CD4-positive, CD25-positive, alpha-beta regulatory T cell (primary cell): ENCODE measurements around the gene SCN7A. TPM values are rescaled to one million over a fixed set of nuclear protein-coding genes. Genes with fewer than 3 reads are reported as not detected.

Experiments
- ATAC-seq, 2 donors: fragments of 150-1000 bp; cut with Tn5 transposase; one replicate each; pipeline ENCODE4 v1.10.0; 2021; ENCODE audit warnings: low read depth in 2 of 2, moderate number of reproducible peaks in 2 of 2, moderate library complexity in 1 of 2
- DNase-seq, 3 donors: peaks; one replicate each; pipeline versions ENCODE4 v3.0.0 to v3.0.0-alpha.2; 2012 to 2022; ENCODE audit warnings: mixed read lengths in 1 of 3
- H3K27ac ChIP-seq: one replicate; pipeline ENCODE4 v1.7.0; 2013; ENCODE audit warnings: mild to moderate bottlenecking, low read length; ENCODE audit not compliant: insufficient read depth, poor library complexity, severe bottlenecking
- H3K27me3 ChIP-seq: one replicate; pipeline ENCODE4 v1.7.0; 2013; ENCODE audit warnings: low read length; ENCODE audit not compliant: control insufficient read depth, insufficient read depth
- H3K36me3 ChIP-seq: one replicate; pipeline ENCODE4 v1.7.0; 2013; ENCODE audit warnings: mild to moderate bottlenecking, low read length, moderate library complexity; ENCODE audit not compliant: control insufficient read depth, insufficient read depth
- H3K4me1 ChIP-seq: 2 replicates; pipeline ENCODE4 v1.7.0; 2013; ENCODE audit warnings: mild to moderate bottlenecking, low read length; ENCODE audit not compliant: insufficient read depth, control insufficient read depth, poor library complexity, severe bottlenecking
- H3K4me3 ChIP-seq: one replicate; pipeline ENCODE4 v1.7.0; 2013; ENCODE audit warnings: low read depth, mild to moderate bottlenecking, low read length, moderate library complexity
- H3K9me3 ChIP-seq, 2 experiments: 1 replicate in 1 of 2; 2 replicates in 1 of 2; pipeline ENCODE4 v1.7.0; 2013; ENCODE audit warnings: low read length in 2 of 2, mild to moderate bottlenecking in 1 of 2, moderate library complexity in 1 of 2; ENCODE audit not compliant: control insufficient read depth in 2 of 2
- H3K27ac Mint-ChIP-seq, 3 donors: one replicate each; pipeline ENCODE4 v1.8.0; 2020 to 2022; ENCODE audit warnings: mild to moderate bottlenecking in 3 of 3, mixed read lengths in 3 of 3, moderate library complexity in 2 of 3
- H3K27me3 Mint-ChIP-seq: one replicate; pipeline ENCODE4 v1.8.0; 2022; ENCODE audit warnings: mild to moderate bottlenecking, mixed read lengths
- H3K36me3 Mint-ChIP-seq: one replicate; pipeline ENCODE4 v1.8.0; 2020; ENCODE audit warnings: mixed read lengths
- H3K4me1 Mint-ChIP-seq, 4 donors: one replicate each; pipeline ENCODE4 v1.8.0; 2020 to 2022; ENCODE audit warnings: mixed read lengths in 4 of 4, mild to moderate bottlenecking in 1 of 4
- H3K4me3 Mint-ChIP-seq, 4 donors: one replicate each; pipeline ENCODE4 v1.8.0; 2020 to 2022; ENCODE audit warnings: mild to moderate bottlenecking in 4 of 4, mixed read lengths in 4 of 4, moderate library complexity in 3 of 4
- H3K9me3 Mint-ChIP-seq, 7 donors: one replicate each; pipeline ENCODE4 v1.8.0; 2020 to 2022; ENCODE audit warnings: mixed read lengths in 7 of 7, mild to moderate bottlenecking in 3 of 7, moderate library complexity in 2 of 7
- polyA plus RNA-seq, 4 donors: library from polyadenylated mRNA; unstranded; fragments of 300-500 nt; fragmentation: Illumina TruSeq; gene quantifications; one replicate each; pipeline ENCODE4 v1.2.3, GENCODE V29; 2021
- total RNA-seq: library from RNA; stranded (reverse); gene quantifications from one replicate; pipeline ENCODE4 v1.2.3, GENCODE V29; 2022

Gene SCN7A
- total and polyA plus RNA-seq, 5 donors from 2014 or later: not detected

DNA sequence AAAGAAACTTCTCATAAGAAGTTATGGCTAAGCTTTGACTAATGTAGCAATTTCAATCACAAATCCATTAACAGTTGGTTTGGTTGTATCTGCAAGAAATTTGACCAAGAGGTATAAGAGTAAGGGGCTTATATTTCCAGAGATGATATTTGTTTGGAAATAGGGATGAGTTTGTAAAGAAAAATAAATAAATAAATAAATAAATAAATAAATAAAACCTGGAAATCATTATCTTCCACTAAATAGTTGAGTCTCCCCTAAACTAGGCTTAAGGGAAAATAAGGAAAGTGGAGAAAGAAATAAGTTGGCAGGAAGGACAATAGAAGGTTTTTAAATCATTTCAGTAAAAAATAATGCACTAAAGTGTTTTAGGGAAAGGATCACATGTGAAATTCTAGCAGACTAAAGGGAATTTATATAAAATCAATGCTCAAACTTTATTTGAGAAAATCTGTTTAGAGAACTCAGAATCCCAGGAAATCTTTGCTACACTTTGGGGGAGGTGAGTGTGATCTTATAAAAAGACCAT is 23.5 kb upstream of the SCN7A start:
- Histone ChIP-seq H3K4me3 (no peak overlapping the region), H3K36me3 (no peaks in the 10 kb centered on the region), H3K27ac (no peak overlapping the region), H3K4me1 (no peaks in the 10 kb centered on the region), H3K27me3 (no peaks in the 10 kb centered on the region), H3K9me3 (no peaks in the 10 kb centered on the region)
- no peak overlapping the region for H3K4me3 Mint-ChIP-seq
- DNase-seq (no peak), ATAC-seq (no peak)
- no peaks in the 10 kb centered on the region for H3K36me3 Mint-ChIP-seq
- peaks cover 0 to 3% (median 0%) of the 10 kb centered on the region in 7 donors for H3K9me3 Mint-ChIP-seq
- H3K4me1 Mint-ChIP-seq: no peaks in the 10 kb centered on the region
- H3K27ac Mint-ChIP-seq: no peak overlapping the region
- H3K27me3 Mint-ChIP-seq: no peaks in the 10 kb centered on the region

DNA sequence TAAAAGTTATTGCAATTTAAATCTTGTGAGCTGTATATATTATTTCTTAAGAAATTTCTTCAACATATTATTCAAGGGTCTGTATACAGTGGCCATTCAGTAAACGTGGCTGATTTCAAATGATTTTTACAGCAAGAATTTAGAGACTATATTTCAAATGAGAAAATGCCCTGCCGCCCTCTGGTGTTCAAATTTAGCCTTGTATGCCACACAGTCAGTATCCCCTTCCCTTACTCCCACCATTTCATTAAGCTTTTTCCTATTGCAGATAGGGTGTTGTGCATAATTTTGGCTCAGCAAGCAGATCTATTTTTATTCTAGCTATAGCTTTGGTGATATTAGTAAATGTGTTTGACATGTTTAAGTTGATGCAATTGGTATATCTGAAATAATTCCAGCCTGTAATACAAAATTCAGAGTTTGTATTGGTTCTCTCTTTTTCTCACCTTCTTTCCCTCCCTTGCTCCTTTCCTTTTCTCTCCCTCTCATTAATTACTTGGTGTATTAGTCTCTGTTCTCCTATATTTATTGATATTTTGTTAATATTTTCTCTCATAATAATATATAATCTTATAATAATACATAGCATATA is 22.8 kb upstream of the SCN7A start:
- no peaks in the 10 kb centered on the region for H3K36me3 Mint-ChIP-seq
- H3K27me3 Mint-ChIP-seq: no peaks in the 10 kb centered on the region
- Histone ChIP-seq H3K27ac (no peak overlapping the region), H3K9me3 (no peaks in the 10 kb centered on the region), H3K36me3 (no peaks in the 10 kb centered on the region), H3K4me1 (no peaks in the 10 kb centered on the region), H3K4me3 (no peak overlapping the region), H3K27me3 (no peaks in the 10 kb centered on the region)
- DNase-seq: peak in 1 of 3 donors; percentile 2
- H3K9me3 Mint-ChIP-seq: peaks cover 0 to 3% (median 0%) of the 10 kb centered on the region in 7 donors
- H3K27ac Mint-ChIP-seq: no peak overlapping the region
- no peak overlapping the region for H3K4me3 Mint-ChIP-seq
- ATAC-seq: no peak
- no peaks in the 10 kb centered on the region for H3K4me1 Mint-ChIP-seq

DNA sequence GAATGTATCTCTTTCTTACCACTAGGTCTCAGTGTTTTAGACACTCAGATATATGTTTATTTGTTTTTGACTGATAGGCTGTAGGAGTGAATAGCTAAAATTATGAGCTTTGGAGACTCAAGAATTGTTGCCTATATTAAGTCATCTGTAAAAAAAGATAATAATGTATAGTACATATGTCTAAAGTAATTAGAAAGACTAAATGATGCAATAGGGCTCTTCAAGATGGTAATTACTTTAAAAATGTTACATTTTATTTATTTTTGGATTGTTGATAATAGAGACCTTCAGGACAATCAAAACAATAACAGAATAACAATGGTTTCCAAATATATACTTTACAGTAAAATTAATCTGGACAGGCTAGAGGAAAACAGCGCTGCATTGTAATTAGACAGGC is 19.9 kb upstream of the SCN7A start:
- ATAC-seq (no peak), DNase-seq (no peak)
- Mint-ChIP-seq H3K4me3 (no peak overlapping the region), H3K9me3 (peaks cover 0 to 6% (median 2%) of the 10 kb centered on the region in 7 donors), H3K36me3 (no peaks in the 10 kb centered on the region), H3K27ac (no peak overlapping the region), H3K4me1 (no peaks in the 10 kb centered on the region), H3K27me3 (no peaks in the 10 kb centered on the region)
- Histone ChIP-seq H3K4me3 (no peak overlapping the region), H3K27ac (no peak overlapping the region), H3K27me3 (no peaks in the 10 kb centered on the region), H3K36me3 (no peaks in the 10 kb centered on the region), H3K4me1 (no peaks in the 10 kb centered on the region), H3K9me3 (no peaks in the 10 kb centered on the region)

DNA sequence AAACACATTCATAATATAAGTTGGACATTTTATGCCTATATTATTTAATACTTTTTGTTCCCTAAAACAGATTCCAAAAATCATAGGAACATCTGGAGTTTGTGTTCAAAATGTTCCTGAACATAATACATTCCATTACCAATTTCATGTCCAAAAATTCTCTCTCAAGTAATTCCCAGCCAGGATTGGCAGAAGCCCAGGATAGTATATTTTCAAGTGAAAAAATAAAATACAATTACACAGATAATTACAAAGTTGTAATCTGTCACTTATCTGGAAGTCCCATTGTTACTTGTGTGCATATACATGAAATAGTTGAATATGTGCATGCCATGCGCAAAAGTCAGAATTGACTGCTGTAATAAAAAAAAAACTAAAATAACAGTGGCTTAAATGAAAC is 5.2 kb upstream of the SCN7A start:
- Mint-ChIP-seq H3K9me3 (peaks cover 0 to 6% (median 1%) of the 10 kb centered on the region in 7 donors), H3K4me1 (no peaks in the 10 kb centered on the region), H3K4me3 (no peak overlapping the region), H3K27ac (no peak overlapping the region), H3K27me3 (no peaks in the 10 kb centered on the region), H3K36me3 (no peaks in the 10 kb centered on the region)
- H3K27ac ChIP-seq: no peak overlapping the region
- H3K4me3 ChIP-seq: no peak overlapping the region
- ATAC-seq (no peak), DNase-seq (no peak)
- no peaks in the 10 kb centered on the region for H3K4me1 ChIP-seq
- H3K27me3 ChIP-seq: no peaks in the 10 kb centered on the region
- H3K9me3 ChIP-seq: no peaks in the 10 kb centered on the region
- no peaks in the 10 kb centered on the region for H3K36me3 ChIP-seq

DNA sequence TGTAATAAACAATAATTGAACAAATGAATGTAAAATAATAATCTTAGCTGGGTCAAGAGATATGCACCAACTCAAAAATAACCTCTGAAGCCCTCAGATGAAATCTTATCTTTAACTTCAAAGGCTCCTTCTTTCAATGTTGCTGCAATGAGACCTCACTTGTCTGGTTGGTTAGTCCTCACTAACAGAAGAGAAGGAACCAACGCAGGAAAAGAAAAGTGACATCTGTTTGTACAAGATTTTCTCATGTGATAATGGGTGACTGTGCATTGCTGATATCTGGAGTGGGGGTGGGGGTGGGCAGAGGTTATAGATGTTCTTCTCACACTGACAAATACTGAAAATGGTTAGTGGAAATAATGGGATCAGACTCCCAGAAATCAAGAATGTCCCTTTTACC is 2.6 kb downstream of the SCN7A start:
- no peak overlapping the region for H3K27ac ChIP-seq
- Mint-ChIP-seq H3K36me3 (no peaks in the 10 kb centered on the region), H3K27ac (no peak overlapping the region), H3K4me3 (no peak overlapping the region), H3K27me3 (no peaks in the 10 kb centered on the region), H3K9me3 (peaks cover 0 to 3% (median 2%) of the 10 kb centered on the region in 7 donors), H3K4me1 (no peaks in the 10 kb centered on the region)
- H3K4me3 ChIP-seq: no peak overlapping the region
- no peaks in the 10 kb centered on the region for H3K36me3 ChIP-seq
- no peak for ATAC-seq
- DNase-seq: no peak
- H3K27me3 ChIP-seq: no peaks in the 10 kb centered on the region
- no peaks in the 10 kb centered on the region for H3K4me1 ChIP-seq
- H3K9me3 ChIP-seq: no peaks in the 10 kb centered on the region

DNA sequence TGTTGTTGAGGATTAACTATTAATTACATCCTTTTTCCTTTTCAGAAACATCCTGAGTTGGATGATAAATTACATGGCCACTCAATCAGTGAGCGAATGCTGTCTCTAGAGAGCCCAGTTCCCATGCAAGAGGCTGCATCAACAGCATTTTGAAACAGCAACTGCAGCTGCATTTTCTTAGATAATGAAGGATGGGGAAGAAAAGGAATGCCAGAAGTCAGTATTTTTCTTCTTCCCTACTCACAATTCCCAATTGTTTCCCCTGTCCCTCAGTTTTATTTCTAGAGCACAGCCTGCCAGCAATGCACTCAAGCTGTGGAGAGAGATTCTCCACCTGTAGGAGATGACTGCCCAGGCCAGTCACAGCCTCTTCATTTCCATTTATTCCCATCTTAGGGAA is 6.9 kb downstream of the SCN7A start:
- H3K4me1 ChIP-seq: no peaks in the 10 kb centered on the region
- H3K27ac Mint-ChIP-seq: no peak overlapping the region
- H3K36me3 ChIP-seq: no peaks in the 10 kb centered on the region
- no peaks in the 10 kb centered on the region for H3K27me3 ChIP-seq
- no peak for ATAC-seq
- no peaks in the 10 kb centered on the region for H3K36me3 Mint-ChIP-seq
- H3K4me3 Mint-ChIP-seq: no peak overlapping the region
- H3K27ac ChIP-seq: no peak overlapping the region
- H3K9me3 Mint-ChIP-seq: peaks cover 0 to 3% (median 0%) of the 10 kb centered on the region in 7 donors
- no peak overlapping the region for H3K4me3 ChIP-seq
- H3K4me1 Mint-ChIP-seq: no peaks in the 10 kb centered on the region
- DNase-seq: no peak
- H3K9me3 ChIP-seq: no peaks in the 10 kb centered on the region
- no peaks in the 10 kb centered on the region for H3K27me3 Mint-ChIP-seq

DNA sequence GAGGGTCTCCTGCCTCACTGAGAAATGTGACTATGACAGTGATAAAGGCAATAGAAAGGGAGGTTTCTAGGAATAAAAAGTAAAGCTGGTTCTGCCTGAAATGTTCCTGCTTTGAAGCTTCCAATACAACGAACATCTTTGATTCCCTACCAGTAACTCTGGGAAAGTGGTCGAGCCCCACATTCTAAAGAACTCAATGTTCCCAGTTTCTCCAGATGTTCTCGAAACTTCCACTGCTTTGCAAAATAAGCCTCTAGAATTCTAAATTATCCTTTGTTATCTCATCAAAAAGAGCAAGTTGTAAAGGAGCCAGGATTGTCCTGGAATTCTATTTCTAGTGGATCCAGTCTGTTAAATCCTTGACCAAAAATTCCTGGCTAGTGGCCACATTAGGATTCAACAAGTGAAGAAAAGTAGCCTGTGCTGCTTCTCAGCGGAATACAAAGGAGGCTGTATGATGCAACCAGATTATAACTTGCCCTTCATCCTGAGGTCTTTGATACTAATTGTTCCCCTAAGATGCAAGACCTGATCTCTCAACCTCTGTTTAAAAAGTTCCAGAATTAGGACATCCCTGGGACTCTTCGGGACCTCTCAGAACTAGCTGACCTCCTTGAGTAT is 8.4 kb downstream of the SCN7A start:
- peaks cover 0 to 3% (median 0%) of the 10 kb centered on the region in 7 donors for H3K9me3 Mint-ChIP-seq
- DNase-seq: no peak
- H3K4me3 Mint-ChIP-seq: no peak overlapping the region
- no peak for ATAC-seq
- no peaks in the 10 kb centered on the region for H3K4me1 Mint-ChIP-seq
- H3K36me3 Mint-ChIP-seq: no peaks in the 10 kb centered on the region
- no peak overlapping the region for H3K27ac ChIP-seq
- no peak overlapping the region for H3K4me3 ChIP-seq
- H3K27me3 ChIP-seq: no peaks in the 10 kb centered on the region
- H3K27me3 Mint-ChIP-seq: no peaks in the 10 kb centered on the region
- no peaks in the 10 kb centered on the region for H3K9me3 ChIP-seq
- no peaks in the 10 kb centered on the region for H3K4me1 ChIP-seq
- H3K36me3 ChIP-seq: no peaks in the 10 kb centered on the region
- no peak overlapping the region for H3K27ac Mint-ChIP-seq

DNA sequence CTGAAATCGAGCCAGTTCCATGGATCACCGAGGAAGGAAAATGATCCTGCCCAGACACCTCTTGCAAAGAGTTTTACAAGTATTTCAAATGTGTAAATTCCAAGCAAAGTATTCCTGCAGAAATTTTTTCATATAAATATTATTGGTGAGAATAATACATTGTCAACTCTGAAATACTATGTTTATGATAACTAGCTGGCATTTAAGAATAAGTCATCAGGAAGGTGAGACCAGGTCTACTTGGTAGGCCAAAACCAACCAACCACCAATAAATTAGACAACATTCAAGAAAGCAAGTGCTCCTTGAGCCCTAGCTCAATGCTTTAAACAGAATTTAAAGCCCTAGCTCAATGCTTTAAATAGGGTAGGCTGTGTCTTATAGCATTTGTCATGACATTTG is 21.7 kb downstream of the SCN7A start:
- H3K36me3 Mint-ChIP-seq: no peaks in the 10 kb centered on the region

More for the DNA sequence above, 21.7 kb downstream of the SCN7A start:
- Histone ChIP-seq H3K27me3 (no peaks in the 10 kb centered on the region), H3K4me3 (no peak overlapping the region), H3K9me3 (no peaks in the 10 kb centered on the region), H3K27ac (no peak overlapping the region), H3K36me3 (no peaks in the 10 kb centered on the region), H3K4me1 (no peaks in the 10 kb centered on the region)
- Mint-ChIP-seq H3K4me3 (no peak overlapping the region), H3K4me1 (no peaks in the 10 kb centered on the region), H3K27me3 (no peaks in the 10 kb centered on the region), H3K9me3 (peaks cover 0 to 2% (median 0%) of the 10 kb centered on the region in 7 donors), H3K27ac (no peak overlapping the region)
- DNase-seq (no peak), ATAC-seq (no peak)
